SW480 (cell line): ENCODE measurements around the gene ADAMTS2.

Experiments
- DNase-seq: peaks from one replicate; pipeline ENCODE4 v3.0.0-alpha.2; 2016; ENCODE audit warnings: low spot score

The ADAMTS2 gene

GRCh38 chr5:179176571-179177230 lies 168.6 kb downstream of the ADAMTS2 start:
- DNase-seq: no peak

GRCh38 chr5:179176166-179176565 lies 169.1 kb downstream of the ADAMTS2 start:
- DNase-seq: no peak

- no peak for DNase-seq
Measured at GRCh38 chr5:179171816-179172745, 173.2 kb downstream of the ADAMTS2 start.

DNA sequence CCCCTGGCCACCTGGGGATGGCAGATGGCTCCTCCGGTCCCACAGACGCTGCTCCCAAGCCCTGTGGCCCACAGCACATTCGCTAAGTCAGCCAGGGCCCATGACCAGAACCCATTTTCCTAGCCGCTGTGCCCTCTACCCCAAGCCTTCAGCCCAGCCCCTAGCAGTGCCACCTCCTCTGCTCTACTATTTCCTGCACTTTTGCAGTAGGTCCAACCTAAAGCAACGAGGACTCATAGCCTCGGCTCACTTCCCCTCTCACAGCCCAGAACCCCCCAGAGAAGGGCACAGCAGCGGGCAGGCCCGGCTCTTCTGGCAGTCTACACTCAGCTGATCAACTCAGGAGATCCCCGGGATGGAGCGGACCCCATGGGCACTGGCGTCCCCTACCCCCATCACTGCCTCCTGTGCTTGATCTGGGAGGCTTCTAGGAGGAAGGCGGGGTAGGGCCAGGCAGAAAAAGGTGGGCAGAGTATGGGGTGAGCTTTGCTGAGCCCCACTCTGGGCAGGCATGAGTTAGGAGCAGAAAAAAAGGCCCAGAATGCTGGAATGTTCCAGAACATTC lies 173.9 kb downstream of the ADAMTS2 start:
- DNase-seq: no peak

GRCh38 chr5:179170606-179171005 lies 174.7 kb downstream of the ADAMTS2 start:
- no peak for DNase-seq

GRCh38 chr5:179169836-179170235 lies 175.4 kb downstream of the ADAMTS2 start:
- no peak for DNase-seq

DNA sequence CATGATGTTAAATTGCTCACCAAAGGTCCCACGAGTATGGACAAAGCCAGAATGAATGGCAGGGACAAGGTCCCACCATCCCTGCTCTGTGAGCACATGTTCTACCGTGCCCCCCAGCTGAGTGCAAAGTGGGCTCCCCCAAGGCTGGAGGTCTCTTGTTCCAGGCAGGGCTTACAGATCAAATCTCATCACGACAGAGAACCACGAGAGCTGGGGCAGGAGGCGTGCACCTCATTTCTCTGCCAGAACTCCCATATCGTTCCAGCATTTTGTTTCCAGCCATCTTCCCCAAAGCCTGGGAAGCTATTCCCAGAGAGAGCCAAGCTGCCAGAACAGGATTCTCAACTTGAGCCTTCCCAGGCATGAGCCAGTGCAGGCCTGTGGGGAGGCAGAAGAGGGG lies 176.6 kb downstream of the ADAMTS2 start:
- no peak for DNase-seq

GRCh38 chr5:179167871-179168451 lies 177.3 kb downstream of the ADAMTS2 start:
- no peak for DNase-seq

DNA sequence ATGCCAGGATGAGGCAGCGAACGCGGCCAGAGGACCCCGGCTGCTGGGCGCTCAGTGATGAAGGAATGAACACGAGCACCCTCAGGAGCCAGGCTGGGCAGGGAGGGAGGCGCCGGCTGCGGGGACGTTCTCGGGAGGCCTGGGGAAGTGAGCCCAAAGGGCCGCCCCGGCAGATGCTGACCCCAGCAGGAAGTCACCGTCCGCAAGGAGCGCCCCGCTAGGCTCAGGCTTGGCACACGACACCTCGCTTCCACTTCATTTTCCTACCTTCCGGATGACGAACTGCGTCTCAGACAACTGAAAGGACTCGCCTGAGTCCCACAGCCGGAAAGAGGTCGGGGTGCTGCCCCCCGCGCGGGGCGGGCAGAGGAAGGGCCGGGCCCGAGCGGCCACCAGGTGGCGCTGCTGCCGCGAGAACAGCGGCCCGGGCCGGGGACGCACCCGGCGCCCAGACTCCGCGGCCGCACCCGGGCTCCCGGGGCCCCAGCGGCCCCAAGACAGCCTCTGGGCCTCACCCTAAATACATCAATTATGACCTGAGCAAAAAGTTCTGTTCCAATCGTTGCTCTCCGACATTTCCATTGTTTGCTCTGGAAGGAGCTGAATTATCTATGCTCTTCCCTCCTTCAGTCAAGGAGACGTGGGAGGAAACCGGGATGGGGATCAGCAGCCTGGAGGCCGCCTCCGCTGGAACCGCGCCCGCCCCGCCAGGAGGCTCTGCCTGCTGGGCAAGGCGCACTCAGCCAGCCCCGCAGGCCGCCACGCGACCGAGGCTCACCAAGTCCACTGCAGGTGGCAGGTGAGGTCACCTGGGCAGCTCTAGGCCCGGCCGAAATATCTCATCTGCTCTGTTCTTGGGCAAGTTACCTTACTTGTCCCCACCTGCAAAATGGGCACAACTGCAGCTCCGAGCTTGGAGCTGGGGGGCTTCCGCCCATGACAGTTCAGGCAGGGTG lies 178.1 kb downstream of the ADAMTS2 start:
- DNase-seq: no peak

DNA sequence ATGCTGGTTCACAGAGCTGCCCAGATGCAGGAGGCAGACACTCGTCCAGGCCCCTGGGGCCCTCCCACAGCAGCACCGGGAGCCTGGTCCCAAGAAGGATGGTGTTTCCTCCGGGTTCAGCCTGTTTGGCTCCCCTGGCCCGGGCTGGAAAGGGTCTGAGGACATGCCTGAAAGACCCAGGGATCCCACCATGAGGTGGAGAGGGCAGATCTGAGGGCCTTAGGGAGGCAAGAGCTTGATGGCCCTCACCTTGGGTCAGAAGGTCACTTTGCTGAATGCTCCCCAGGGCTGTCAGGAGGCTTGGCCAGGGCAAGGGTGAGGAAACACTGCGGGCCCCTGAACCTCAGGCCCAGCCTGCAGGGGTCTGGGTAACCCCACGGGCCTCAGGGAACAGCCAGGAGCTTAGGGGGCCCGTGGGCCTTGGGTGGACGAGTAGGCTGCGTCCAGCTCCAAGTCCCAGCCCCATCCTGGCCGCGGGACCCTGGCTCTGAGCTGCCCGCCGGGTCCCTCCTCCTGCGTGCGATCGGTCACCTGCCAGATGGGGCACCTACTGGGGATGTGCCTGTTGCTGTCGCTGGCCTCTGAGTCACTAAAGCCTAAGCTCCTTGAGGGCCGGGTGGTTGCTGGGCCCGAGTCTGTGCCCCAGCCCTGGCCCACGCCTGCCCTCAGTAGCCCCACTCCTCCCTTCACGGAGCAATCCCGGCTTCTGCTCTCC lies 178.9 kb downstream of the ADAMTS2 start:
- DNase-seq: no peak

DNA sequence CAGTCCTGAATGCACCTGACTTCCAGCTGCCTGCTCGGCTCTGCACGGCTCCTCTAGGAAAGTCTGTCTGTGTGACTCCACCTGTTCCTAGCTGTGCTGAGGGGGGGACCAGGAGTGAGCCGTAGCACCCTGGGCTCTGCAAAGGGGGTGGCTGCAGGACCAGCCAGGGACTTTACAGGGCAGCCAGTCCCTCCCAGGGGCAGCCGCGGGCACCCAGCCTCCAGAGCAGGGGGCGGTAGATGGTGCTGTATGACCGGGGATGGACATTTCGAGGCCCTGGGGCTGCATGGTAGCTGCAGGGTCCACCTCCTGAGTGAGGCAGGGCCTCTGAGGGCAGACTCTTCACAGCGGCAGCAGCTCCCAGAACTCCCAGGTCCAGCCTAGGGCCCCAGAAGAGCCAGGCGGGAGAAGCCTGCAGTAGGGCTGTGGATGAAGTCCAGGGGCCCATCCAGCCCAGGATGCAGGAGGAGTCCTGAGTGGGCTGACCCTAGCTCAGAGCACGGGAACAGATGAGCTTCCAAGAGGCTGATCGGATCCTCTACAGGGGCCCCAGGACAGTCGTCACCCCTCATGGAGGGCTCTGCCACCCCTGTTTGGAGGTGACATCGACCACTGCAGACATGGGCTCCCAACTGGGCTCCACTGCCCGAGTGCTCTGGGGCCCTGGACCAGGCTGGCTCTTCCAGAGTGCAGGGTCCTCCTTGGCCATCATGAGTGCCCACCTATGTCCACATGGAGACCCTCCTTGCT lies 179.7 kb downstream of the ADAMTS2 start:
- no peak for DNase-seq

GRCh38 chr5:179164331-179165311 lies 180.6 kb downstream of the ADAMTS2 start:
- DNase-seq: no peak

GRCh38 chr5:179163236-179164155 lies 181.8 kb downstream of the ADAMTS2 start:
- no peak for DNase-seq

GRCh38 chr5:179162351-179163235 lies 182.7 kb downstream of the ADAMTS2 start:
- DNase-seq: no peak

- DNase-seq: no peak
Measured at GRCh38 chr5:179161901-179162300, 183.4 kb downstream of the ADAMTS2 start.

DNA sequence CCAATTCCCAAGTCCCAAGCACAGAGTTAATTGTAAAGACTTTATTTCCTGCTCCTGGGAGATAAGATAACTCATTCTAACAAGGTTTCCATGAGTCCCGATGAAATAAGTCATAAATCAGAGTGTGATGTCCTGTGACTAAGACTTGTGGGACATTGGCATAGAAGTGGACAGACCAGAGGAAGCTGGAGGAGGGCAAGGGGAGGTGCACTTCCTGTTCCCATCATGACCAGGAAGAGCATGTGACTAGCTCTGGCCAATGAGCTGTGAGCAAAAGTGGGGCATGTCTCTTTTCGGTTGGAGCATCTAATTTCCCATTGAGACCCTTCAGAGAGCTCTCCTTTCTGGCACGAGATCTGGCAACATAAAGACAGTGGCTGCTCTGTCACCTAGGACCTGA lies 184.7 kb downstream of the ADAMTS2 start:
- no peak for DNase-seq

- no peak for DNase-seq
Measured at GRCh38 chr5:179158556-179158955, 186.7 kb downstream of the ADAMTS2 start.
